ENCODE measurements around the gene TTC27. TPM values are rescaled to one million over a fixed set of nuclear protein-coding genes. Genes with fewer than 3 reads are reported as not detected.
"Not testable (repeated sequence)": the region's sequence is repeated elsewhere in the genome, so short reads cannot be mapped to it uniquely, and the experiment has no call there.

Gene TTC27
- total RNA-seq, 2 experiments from 2014 or later: 25.3 to 27.7 TPM

DNA sequence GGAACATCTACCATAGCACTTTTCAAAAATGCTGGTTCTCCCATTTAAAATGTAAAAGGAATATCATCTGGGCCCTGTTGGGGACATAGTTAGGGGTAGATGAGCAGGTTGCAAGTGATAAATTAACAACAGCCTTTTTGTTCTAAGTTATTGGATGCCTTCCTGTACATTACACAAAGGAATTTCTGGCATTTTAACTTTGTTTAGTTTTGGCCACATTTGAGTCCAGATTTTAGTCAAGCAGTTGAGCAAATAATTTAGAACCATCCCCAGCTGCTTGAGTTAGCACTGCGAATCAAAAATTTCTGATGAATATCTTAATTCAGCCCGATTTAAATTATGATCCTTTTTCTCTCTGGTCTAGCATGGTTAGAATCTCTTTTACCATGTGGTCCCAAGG, 124.4 kb downstream of the TTC27 start:
- H3K4me2 ChIP-seq (ENCODE audit: low read length): no peak overlapping the region
- CTCF ChIA-PET (ENCODE audit: unreplicated experiment): no interaction called here
- no peak overlapping the region for H2AFZ ChIP-seq (ENCODE audit: low read length)
- TF ChIP-seq, protein P1, sequence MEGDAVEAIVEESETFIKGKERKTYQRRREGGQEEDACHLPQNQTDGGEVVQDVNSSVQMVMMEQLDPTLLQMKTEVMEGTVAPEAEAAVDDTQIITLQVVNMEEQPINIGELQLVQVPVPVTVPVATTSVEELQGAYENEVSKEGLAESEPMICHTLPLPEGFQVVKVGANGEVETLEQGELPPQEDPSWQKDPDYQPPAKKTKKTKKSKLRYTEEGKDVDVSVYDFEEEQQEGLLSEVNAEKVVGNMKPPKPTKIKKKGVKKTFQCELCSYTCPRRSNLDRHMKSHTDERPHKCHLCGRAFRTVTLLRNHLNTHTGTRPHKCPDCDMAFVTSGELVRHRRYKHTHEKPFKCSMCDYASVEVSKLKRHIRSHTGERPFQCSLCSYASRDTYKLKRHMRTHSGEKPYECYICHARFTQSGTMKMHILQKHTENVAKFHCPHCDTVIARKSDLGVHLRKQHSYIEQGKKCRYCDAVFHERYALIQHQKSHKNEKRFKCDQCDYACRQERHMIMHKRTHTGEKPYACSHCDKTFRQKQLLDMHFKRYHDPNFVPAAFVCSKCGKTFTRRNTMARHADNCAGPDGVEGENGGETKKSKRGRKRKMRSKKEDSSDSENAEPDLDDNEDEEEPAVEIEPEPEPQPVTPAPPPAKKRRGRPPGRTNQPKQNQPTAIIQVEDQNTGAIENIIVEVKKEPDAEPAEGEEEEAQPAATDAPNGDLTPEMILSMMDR (conservative IDR thresholded peaks at IDR 0.05; ENCODE audit: low read length): no peak
- TF ChIP-seq EZH2phosphoT487 (IDR thresholded peaks at IDR 0.05; ENCODE audit: borderline replicate concordance, low read depth, low read length): no peak
- H4K20me1 ChIP-seq (ENCODE audit: insufficient read depth, low read length): no peaks in the 10 kb centered on the region
- no peak for DNase-seq (ENCODE audit: low spot score)
- no TSS peak for BruUV-seq (replicated peaks)
- no peak overlapping the region for H3K4me3 ChIP-seq (ENCODE audit: low read depth, low read length, poor library complexity, severe bottlenecking)
- no peaks in the 10 kb centered on the region for H3K9me3 ChIP-seq (ENCODE audit: low read length)
- H3K79me2 ChIP-seq (ENCODE audit: insufficient read depth, low read depth, low read length): no peaks in the 10 kb centered on the region
- H3K27ac ChIP-seq (ENCODE audit: low read depth, low read length, poor library complexity, severe bottlenecking): no peak overlapping the region
- intact Hi-C loops (cut with micrococcal nuclease; ENCODE audit: unreplicated experiment): no loop called here
- peaks cover 26% of the 10 kb centered on the region for H3K36me3 ChIP-seq (ENCODE audit: insufficient read depth, low read length)
- H3K9me2 ChIP-seq (ENCODE audit: insufficient read depth, low read length): no peaks in the 10 kb centered on the region
- POLR2A ChIA-PET: interaction anchor here (0.6 kb wide), 1 partner anchor 85 kb away, joined by 4 read pairs; no protein-coding TSS in a partner anchor
- no peaks in the 10 kb centered on the region for H3K4me1 ChIP-seq (ENCODE audit: insufficient read depth, low read length, poor library complexity, severe bottlenecking)

DNA sequence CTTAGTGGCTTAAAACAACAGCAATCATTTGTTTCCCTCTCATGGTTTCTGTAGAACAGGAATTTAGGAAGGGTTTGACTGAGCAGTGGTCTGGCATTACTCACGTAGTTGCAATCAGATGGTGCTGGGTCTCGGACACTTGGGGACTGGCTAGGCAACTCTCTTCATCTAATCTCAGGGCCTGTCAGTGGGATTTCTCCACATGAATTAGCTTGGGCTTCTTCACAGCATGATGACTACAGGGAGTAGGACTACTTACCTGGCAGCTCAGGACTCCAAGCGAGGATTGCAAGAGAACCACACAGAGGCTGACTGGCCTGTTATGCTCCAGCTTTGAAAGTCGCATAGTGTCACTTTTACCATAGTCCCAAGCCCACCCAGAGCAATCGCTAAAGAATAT, 125.1 kb downstream of the TTC27 start:
- no peak for TF ChIP-seq EZH2phosphoT487 (IDR thresholded peaks at IDR 0.05; ENCODE audit: borderline replicate concordance, low read depth, low read length)
- TF ChIP-seq, protein P1 (conservative IDR thresholded peaks at IDR 0.05; ENCODE audit: low read length): no peak
- Histone ChIP-seq H3K36me3 (ENCODE audit: insufficient read depth, low read length) (peaks cover 26% of the 10 kb centered on the region), H4K20me1 (ENCODE audit: insufficient read depth, low read length) (no peaks in the 10 kb centered on the region), H2AFZ (ENCODE audit: low read length) (no peak overlapping the region), H3K9me2 (ENCODE audit: insufficient read depth, low read length) (no peaks in the 10 kb centered on the region), H3K9me3 (ENCODE audit: low read length) (no peaks in the 10 kb centered on the region), H3K4me2 (ENCODE audit: low read length) (no peak overlapping the region), H3K27ac (ENCODE audit: low read depth, low read length, poor library complexity, severe bottlenecking) (no peak overlapping the region), H3K4me1 (ENCODE audit: insufficient read depth, low read length, poor library complexity, severe bottlenecking) (no peaks in the 10 kb centered on the region), H3K79me2 (ENCODE audit: insufficient read depth, low read depth, low read length) (no peaks in the 10 kb centered on the region), H3K4me3 (ENCODE audit: low read depth, low read length, poor library complexity, severe bottlenecking) (no peak overlapping the region)
- CTCF ChIA-PET (ENCODE audit: unreplicated experiment): no interaction called here
- POLR2A ChIA-PET: no interaction called here
- DNase-seq (ENCODE audit: low spot score): no peak
- BruUV-seq (replicated peaks): no TSS peak
- intact Hi-C loops (cut with micrococcal nuclease; ENCODE audit: unreplicated experiment): no loop called here

DNA sequence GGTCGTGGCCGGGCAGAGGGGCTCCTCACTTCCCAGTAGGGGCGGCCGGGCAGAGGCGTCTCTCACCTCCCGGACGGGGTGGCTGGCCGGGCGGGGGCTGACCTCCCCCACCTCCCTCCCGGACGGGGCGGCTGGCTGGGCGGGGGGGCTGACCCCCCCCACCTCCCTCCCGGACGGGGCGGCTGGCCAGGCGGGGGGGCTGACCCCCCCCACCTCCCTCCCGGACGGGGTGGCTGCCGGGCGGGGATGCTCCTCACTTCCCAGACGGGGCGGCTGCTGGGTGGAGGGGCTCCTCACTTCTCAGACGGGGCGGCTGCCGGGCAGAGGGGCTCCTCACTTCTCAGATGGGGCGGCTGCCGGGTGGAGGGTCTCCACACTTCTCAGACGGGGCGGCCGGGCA, 126.8 kb downstream of the TTC27 start:
- H4K20me1 ChIP-seq (ENCODE audit: insufficient read depth, low read length); H3K4me3 ChIP-seq (ENCODE audit: low read depth, low read length, poor library complexity, severe bottlenecking); intact Hi-C loops (cut with micrococcal nuclease; ENCODE audit: unreplicated experiment); POLR2A ChIA-PET; H3K27ac ChIP-seq (ENCODE audit: low read depth, low read length, poor library complexity, severe bottlenecking); DNase-seq (ENCODE audit: low spot score); H2AFZ ChIP-seq (ENCODE audit: low read length); H3K9me3 ChIP-seq (ENCODE audit: low read length); BruUV-seq (replicated peaks); H3K4me2 ChIP-seq (ENCODE audit: low read length); H3K9me2 ChIP-seq (ENCODE audit: insufficient read depth, low read length); H3K79me2 ChIP-seq (ENCODE audit: insufficient read depth, low read depth, low read length); CTCF ChIA-PET (ENCODE audit: unreplicated experiment); H3K4me1 ChIP-seq (ENCODE audit: insufficient read depth, low read length, poor library complexity, severe bottlenecking): not testable (repeated sequence)
- H3K36me3 ChIP-seq (ENCODE audit: insufficient read depth, low read length): peaks cover 41% of the 10 kb centered on the region

Data from OCI-LY7 (cell line).